ENCODE data around the gene NCAPD2. TPM values are rescaled to one million over a fixed set of nuclear protein-coding genes. Genes with fewer than 3 reads are reported as not detected.

NCAPD2 gene
- total RNA-seq, 2 experiments from 2014 or later = 195 to 196 TPM

DNA sequence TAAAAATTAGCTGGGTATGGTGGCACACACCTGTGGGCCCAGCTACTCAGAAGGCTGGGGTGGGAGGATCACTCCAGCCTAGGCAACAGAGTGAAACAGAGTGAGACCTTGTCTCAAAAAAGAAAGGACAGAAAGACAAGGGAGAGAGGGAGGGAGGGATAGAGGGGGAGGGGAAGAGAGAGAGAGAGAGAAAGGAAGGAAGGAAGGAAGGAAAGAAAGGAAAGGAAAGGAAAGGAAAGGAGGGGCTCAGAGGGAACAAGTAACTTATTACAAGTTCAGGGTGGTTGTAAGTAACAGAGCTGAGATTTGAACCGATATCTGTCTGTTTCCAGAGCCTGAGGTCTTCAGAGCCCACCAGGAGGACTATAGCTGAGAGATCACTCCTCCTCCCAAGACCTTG is 53.7 kb downstream of the NCAPD2 start:
- ChIA-PET POLR2A (interaction anchor here (1.6 to 18.1 kb wide), 2 partner anchors 9 to 10 kb away, joined by 3 to 264 read pairs; partner anchors contain the start of gene GAPDH), CTCF (interaction anchor here (1.2 to 3.1 kb wide), 2 partner anchors 10 to 16 kb away, joined by 3 to 28 read pairs; no protein-coding TSS in a partner anchor)
- H3K27me3 Mint-ChIP-seq = no peaks in the 10 kb centered on the region
- DNase-seq = no peak
- no peak overlapping the region for H3K4me3 Mint-ChIP-seq
- no peaks in the 10 kb centered on the region for H3K9me3 Mint-ChIP-seq
- H3K36me3 Mint-ChIP-seq (ENCODE audit: low read depth) = peaks cover 11% of the 10 kb centered on the region
- no peak for ATAC-seq
- peaks cover 15% of the 10 kb centered on the region for H3K4me1 Mint-ChIP-seq (ENCODE audit: low read depth)
- no peak overlapping the region for H3K27ac Mint-ChIP-seq
- no peak for TF ChIP-seq CTCF (IDR thresholded peaks at IDR 0.05)
- intact Hi-C loops (cut with micrococcal nuclease) = no loop called here

DNA sequence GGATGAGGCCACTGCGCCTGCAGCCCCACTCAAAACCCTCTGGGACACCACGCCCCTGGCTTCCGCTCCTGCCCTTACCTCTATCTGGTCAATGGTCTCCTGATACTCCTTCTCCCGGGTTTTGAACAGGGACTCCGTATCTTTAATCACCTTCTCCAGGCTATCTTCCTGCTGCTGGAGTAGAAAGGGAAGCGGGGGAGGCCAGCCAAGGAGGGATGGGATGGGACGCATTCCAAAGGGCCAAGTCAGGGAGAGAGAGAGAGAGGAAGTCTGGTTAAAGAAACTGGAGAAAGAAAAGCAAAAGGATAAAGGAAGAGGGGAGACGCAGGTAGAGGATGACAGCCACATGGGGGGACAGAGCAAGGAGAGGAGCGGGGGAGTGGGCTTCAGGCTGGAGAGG is 54.1 kb downstream of the NCAPD2 start:
- DNase-seq (no peak), ATAC-seq (no peak)
- no peak overlapping the region for H3K27ac Mint-ChIP-seq
- H3K9me3 Mint-ChIP-seq = no peaks in the 10 kb centered on the region
- no peak for TF ChIP-seq CTCF (IDR thresholded peaks at IDR 0.05)
- H3K4me3 Mint-ChIP-seq = no peak overlapping the region
- H3K36me3 Mint-ChIP-seq (ENCODE audit: low read depth) = peaks cover 14% of the 10 kb centered on the region
- POLR2A ChIA-PET = interaction anchor here (1.6 to 18.1 kb wide), 2 partner anchors 9 to 10 kb away, joined by 3 to 264 read pairs; partner anchors contain the start of gene GAPDH
- H3K4me1 Mint-ChIP-seq (ENCODE audit: low read depth) = peaks cover 19% of the 10 kb centered on the region
- intact Hi-C loops (cut with micrococcal nuclease) = no loop called here
- H3K27me3 Mint-ChIP-seq = no peaks in the 10 kb centered on the region
- CTCF ChIA-PET = interaction anchor here (3.1 kb wide), 1 partner anchor 10 kb away, joined by 28 read pairs; no protein-coding TSS in a partner anchor

DNA sequence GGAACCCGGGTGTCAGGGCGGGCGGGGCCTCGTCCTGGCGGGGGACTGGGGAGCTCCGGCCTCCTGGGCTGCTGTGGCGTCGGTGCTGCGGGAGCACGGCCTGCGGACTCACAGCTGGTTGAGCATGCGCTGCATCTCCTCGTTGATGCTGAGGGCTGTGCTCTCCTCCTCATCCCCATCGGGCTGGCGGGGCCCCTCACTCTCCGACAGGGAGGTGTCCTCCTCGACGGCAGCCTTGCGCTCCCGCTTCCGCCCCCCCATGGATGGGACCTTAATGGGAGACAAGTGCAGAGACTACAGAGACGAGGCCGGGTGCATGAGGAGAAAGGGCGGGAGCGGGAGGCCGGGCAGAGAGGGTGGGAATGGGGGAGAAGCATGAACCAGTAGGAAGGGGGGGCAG is 54.7 kb downstream of the NCAPD2 start:
- intact Hi-C loops (cut with micrococcal nuclease) = no loop called here
- H3K36me3 Mint-ChIP-seq (ENCODE audit: low read depth) = peaks cover 14% of the 10 kb centered on the region
- ChIA-PET POLR2A (interaction anchor here (1.6 to 18.1 kb wide), 2 partner anchors 9 to 10 kb away, joined by 3 to 264 read pairs; partner anchors contain the start of gene GAPDH), CTCF (interaction anchor here (1.4 to 6.1 kb wide), 4 partner anchors 9 to 22 kb away, joined by 4 to 68 read pairs (median 16); no protein-coding TSS in a partner anchor)
- DNase-seq (no peak), ATAC-seq (no peak)
- H3K4me1 Mint-ChIP-seq (ENCODE audit: low read depth) = peaks cover 24% of the 10 kb centered on the region
- no peaks in the 10 kb centered on the region for H3K9me3 Mint-ChIP-seq
- H3K4me3 Mint-ChIP-seq = no peak overlapping the region
- H3K27me3 Mint-ChIP-seq = no peaks in the 10 kb centered on the region
- H3K27ac Mint-ChIP-seq = no peak overlapping the region
- no peak for TF ChIP-seq CTCF (IDR thresholded peaks at IDR 0.05)

GRCh38 chr12:6548966-6549683 is 55.2 kb downstream of the NCAPD2 start:
- Mint-ChIP-seq H3K9me3 (no peaks in the 10 kb centered on the region), H3K27me3 (no peaks in the 10 kb centered on the region), H3K36me3 (ENCODE audit: low read depth) (peaks cover 16% of the 10 kb centered on the region), H3K27ac (no peak overlapping the region), H3K4me1 (ENCODE audit: low read depth) (peaks cover 29% of the 10 kb centered on the region), H3K4me3 (no peak overlapping the region)
- ChIA-PET CTCF (interaction anchor here (1.4 to 6.1 kb wide), 3 partner anchors 9 to 22 kb away, joined by 4 to 68 read pairs (median 5); no protein-coding TSS in a partner anchor), POLR2A (interaction anchor here (1.6 to 18.1 kb wide), 2 partner anchors 9 to 11 kb away, joined by 3 to 264 read pairs; partner anchors contain the start of gene GAPDH)
- intact Hi-C loops (cut with micrococcal nuclease) = no loop called here
- DNase-seq (no peak), ATAC-seq (no peak)
- no peak for TF ChIP-seq CTCF (IDR thresholded peaks at IDR 0.05)

GRCh38 chr12:6549684-6550151 is 55.8 kb downstream of the NCAPD2 start:
- DNase-seq = no peak
- TF ChIP-seq CTCF (IDR thresholded peaks at IDR 0.05) = no peak
- Mint-ChIP-seq H3K36me3 (ENCODE audit: low read depth) (peaks cover 18% of the 10 kb centered on the region), H3K27ac (no peak overlapping the region), H3K4me1 (ENCODE audit: low read depth) (peaks cover 35% of the 10 kb centered on the region), H3K4me3 (no peak overlapping the region), H3K9me3 (no peaks in the 10 kb centered on the region), H3K27me3 (no peaks in the 10 kb centered on the region)
- ATAC-seq = no peak
- ChIA-PET POLR2A (interaction anchor here (18.1 kb wide), 1 partner anchor 11 kb away, joined by 264 read pairs; the partner anchor contains the start of gene GAPDH), CTCF (interaction anchor here (1.4 to 6.1 kb wide), 4 partner anchors 8 to 21 kb away, joined by 4 to 68 read pairs (median 7); no protein-coding TSS in a partner anchor)
- intact Hi-C loops (cut with micrococcal nuclease) = no loop called here

All from activated CD8-positive, alpha-beta T cell treated with anti-CD3 and anti-CD28 coated beads for 36 hours (primary cell).